Measurements from ENCODE around the gene GRIK5.

DNA sequence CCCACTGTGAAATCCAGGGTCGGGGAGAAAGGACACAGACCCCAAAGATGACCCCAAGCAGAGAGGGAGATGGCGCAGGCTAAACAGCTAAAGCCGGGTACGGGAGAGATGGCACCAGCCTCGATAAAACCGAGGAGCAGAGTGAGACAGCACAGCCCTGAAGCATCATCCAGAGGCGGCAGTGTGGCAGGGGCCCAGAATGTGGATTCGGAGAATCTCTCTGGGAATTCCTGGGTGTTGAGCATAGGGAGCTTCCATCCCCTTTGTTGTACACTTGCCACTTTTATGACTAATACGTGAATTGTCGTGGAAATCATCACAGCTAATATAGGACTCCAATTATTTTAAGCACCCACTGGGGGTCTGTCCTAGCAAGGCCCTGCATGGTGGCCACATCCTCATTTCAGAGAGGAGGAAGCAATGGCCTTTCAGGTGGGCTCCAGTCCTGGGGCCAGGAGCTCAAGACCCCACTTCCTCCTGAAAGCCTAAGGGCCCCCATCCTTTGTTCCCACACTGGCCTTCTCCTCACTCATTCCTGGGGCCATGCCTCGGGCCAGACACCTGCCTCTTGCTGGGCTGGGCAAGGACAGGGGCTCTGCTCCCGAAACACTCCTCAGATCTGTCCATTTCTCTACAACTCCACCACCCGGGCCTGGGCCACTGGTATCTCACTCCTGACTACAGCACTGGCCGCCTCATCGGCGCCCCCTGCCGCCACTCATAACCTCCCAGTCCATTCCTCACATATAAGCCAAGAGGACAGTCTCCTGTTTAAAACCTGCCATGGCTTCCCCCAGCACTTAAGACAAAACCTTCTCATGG is 46.7 kb downstream of the GRIK5 start:
- TF ChIP-seq, protein P1, sequence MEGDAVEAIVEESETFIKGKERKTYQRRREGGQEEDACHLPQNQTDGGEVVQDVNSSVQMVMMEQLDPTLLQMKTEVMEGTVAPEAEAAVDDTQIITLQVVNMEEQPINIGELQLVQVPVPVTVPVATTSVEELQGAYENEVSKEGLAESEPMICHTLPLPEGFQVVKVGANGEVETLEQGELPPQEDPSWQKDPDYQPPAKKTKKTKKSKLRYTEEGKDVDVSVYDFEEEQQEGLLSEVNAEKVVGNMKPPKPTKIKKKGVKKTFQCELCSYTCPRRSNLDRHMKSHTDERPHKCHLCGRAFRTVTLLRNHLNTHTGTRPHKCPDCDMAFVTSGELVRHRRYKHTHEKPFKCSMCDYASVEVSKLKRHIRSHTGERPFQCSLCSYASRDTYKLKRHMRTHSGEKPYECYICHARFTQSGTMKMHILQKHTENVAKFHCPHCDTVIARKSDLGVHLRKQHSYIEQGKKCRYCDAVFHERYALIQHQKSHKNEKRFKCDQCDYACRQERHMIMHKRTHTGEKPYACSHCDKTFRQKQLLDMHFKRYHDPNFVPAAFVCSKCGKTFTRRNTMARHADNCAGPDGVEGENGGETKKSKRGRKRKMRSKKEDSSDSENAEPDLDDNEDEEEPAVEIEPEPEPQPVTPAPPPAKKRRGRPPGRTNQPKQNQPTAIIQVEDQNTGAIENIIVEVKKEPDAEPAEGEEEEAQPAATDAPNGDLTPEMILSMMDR (IDR thresholded peaks at IDR 0.05; ENCODE audit: poor library complexity) = peak; percentile 12
- no peak for TF ChIP-seq EZH2 (IDR thresholded peaks at IDR 0.05; ENCODE audit: borderline replicate concordance)
